ENCODE measurements around the gene CIC.

DNA sequence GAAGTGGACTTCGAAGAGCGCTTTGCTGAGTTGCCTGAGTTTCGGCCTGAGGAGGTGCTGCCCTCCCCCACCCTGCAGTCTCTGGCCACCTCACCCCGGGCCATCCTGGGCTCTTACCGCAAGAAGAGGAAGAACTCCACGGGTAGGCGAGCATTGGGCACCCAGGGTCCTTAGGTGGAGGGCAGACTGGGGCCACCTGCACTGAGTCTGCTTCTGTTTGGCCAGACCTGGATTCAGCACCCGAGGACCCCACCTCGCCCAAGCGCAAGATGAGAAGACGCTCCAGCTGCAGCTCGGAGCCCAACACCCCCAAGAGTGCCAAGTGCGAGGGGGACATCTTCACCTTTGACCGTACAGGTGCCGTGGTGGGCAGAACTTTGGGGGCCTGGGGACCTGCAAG lies 24.9 kb downstream of the CIC start:
- TF ChIP-seq, protein P1, sequence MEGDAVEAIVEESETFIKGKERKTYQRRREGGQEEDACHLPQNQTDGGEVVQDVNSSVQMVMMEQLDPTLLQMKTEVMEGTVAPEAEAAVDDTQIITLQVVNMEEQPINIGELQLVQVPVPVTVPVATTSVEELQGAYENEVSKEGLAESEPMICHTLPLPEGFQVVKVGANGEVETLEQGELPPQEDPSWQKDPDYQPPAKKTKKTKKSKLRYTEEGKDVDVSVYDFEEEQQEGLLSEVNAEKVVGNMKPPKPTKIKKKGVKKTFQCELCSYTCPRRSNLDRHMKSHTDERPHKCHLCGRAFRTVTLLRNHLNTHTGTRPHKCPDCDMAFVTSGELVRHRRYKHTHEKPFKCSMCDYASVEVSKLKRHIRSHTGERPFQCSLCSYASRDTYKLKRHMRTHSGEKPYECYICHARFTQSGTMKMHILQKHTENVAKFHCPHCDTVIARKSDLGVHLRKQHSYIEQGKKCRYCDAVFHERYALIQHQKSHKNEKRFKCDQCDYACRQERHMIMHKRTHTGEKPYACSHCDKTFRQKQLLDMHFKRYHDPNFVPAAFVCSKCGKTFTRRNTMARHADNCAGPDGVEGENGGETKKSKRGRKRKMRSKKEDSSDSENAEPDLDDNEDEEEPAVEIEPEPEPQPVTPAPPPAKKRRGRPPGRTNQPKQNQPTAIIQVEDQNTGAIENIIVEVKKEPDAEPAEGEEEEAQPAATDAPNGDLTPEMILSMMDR (optimal IDR thresholded peaks at IDR 0.05 in 1 of 3, IDR thresholded peaks at IDR 0.05 in 1 of 3, conservative IDR thresholded peaks at IDR 0.05 in 1 of 3; ENCODE audit: extremely low read depth in 1 of 3, insufficient read depth in 2 of 3, low read length in 3 of 3), result no peak
- no peak for TF ChIP-seq EZH2 (IDR thresholded peaks at IDR 0.05; ENCODE audit: low read length)
